DMS153 treated with DMSO at 0.1 percent for 48 hours (cell line): Measurements from ENCODE around the gene FUT4.
"Not testable (repeated sequence)": the region's sequence is repeated elsewhere in the genome, so short reads cannot be mapped to it uniquely, and the experiment has no call there.

Experiments
- DNase-seq: peaks from one replicate; lab custom pipeline; 2025; ENCODE audit not compliant: unreplicated experiment; lab: John Stamatoyannopoulos, UW

FUT4 gene

GRCh38 chr11:94543695-94544645, at the start of gene FUT4:
FUT4 (plus strand) TSS chr11:94543921; CDS start chr11:94544134, 213 bp downstream.
- peak; percentile 77 for DNase-seq

- DNase-seq: no peak
These were observed 49.5 kb upstream of the FUT4 start for GRCh38 chr11:94494126-94494680.

- DNase-seq: no peak
These were observed 43.5 kb upstream of the FUT4 start for GRCh38 chr11:94500181-94500580.

GRCh38 chr11:94501522-94501921, 42.2 kb upstream of the FUT4 start:
- DNase-seq: no peak

- peak; percentile 36 for DNase-seq
These were observed 38.9 kb upstream of the FUT4 start for GRCh38 chr11:94504689-94505293.

- DNase-seq: not testable (repeated sequence)
These were observed 37.2 kb upstream of the FUT4 start for GRCh38 chr11:94506513-94506912.

- DNase-seq: no peak
These were observed 36.2 kb upstream of the FUT4 start for GRCh38 chr11:94507485-94507884.

GRCh38 chr11:94511932-94512781, 31.6 kb upstream of the FUT4 start, which contains the start of gene C11orf97:
C11orf97 (plus strand) TSS chr11:94512461; CDS start chr11:94512529, 68 bp downstream.
- DNase-seq: no peak

GRCh38 chr11:94513091-94513490, 30.6 kb upstream of the FUT4 start:
- peak; percentile 45 for DNase-seq

GRCh38 chr11:94515398-94515797, 28.3 kb upstream of the FUT4 start:
- no peak for DNase-seq

GRCh38 chr11:94516725-94517124, 27.0 kb upstream of the FUT4 start:
- DNase-seq: no peak

GRCh38 chr11:94518300-94518699, 25.4 kb upstream of the FUT4 start:
- DNase-seq: no peak

- DNase-seq: peak; percentile 52
These were observed 24.1 kb upstream of the FUT4 start for GRCh38 chr11:94519478-94520084.

- no peak for DNase-seq
These were observed 22.0 kb upstream of the FUT4 start for GRCh38 chr11:94521684-94522083.

GRCh38 chr11:94524341-94524740, 19.4 kb upstream of the FUT4 start:
- no peak for DNase-seq

- DNase-seq: no peak
These were observed 18.0 kb upstream of the FUT4 start for GRCh38 chr11:94525546-94526324.

GRCh38 chr11:94526645-94527438, 16.9 kb upstream of the FUT4 start:
- DNase-seq: no peak

GRCh38 chr11:94528551-94528950, 15.2 kb upstream of the FUT4 start:
- DNase-seq: no peak

GRCh38 chr11:94532211-94532610, 11.5 kb upstream of the FUT4 start:
- DNase-seq: no peak
